ENCODE data around the gene CASP6. TPM values are rescaled to one million over a fixed set of nuclear protein-coding genes. Genes with fewer than 3 reads are reported as not detected.

CASP6 gene
- polyA plus RNA-seq, 4 donors = 33.8 to 47.9 (median 40.1) TPM

Other genes with a start within 250 kb of the CASP6 start
- 10 to 100 TPM in 1 of 4 donors, 1 to 10 TPM in 3; 8.9 to 10.3 (median 9.6) TPM for gene MCUB, start 143.2 kb downstream of the CASP6 start, polyA plus RNA-seq (ENCODE audit: insufficient read length in 4 of 4)
- gene PLA2G12A, start 26.6 kb upstream of the CASP6 start, polyA plus RNA-seq (ENCODE audit: insufficient read length in 4 of 4) = 10 to 100 TPM; 22.4 to 36.0 (median 29.9) TPM
- 10 to 100 TPM; 63.0 to 89.1 (median 74.8) TPM for gene CFI, start 98.6 kb upstream of the CASP6 start, polyA plus RNA-seq (ENCODE audit: insufficient read length in 4 of 4)
- 10 to 100 TPM; 37.5 to 45.3 (median 42.8) TPM for gene GAR1, start 112.3 kb upstream of the CASP6 start, polyA plus RNA-seq (ENCODE audit: insufficient read length in 4 of 4)
- gene RRH, start 124.5 kb upstream of the CASP6 start, polyA plus RNA-seq (ENCODE audit: insufficient read length in 4 of 4) = under 1 TPM; 0.31 to 0.82 (median 0.55) TPM
- gene LRIT3, start 144.7 kb upstream of the CASP6 start, polyA plus RNA-seq (ENCODE audit: insufficient read length in 4 of 4) = under 1 TPM; 0.23 to 0.83 (median 0.54) TPM
- 1 to 10 TPM; 2.4 to 6.4 (median 4.2) TPM for gene EGF, start 209.4 kb upstream of the CASP6 start, polyA plus RNA-seq (ENCODE audit: insufficient read length in 4 of 4)

Data from left renal cortex interstitium (tissue), 4 donors.